ENCODE measurements around the gene MYOG.

Gene MYOG

GRCh38 chr1:203045821-203046594, 39.8 kb downstream of the MYOG start:
- FAIRE-seq, result no peak

GRCh38 chr1:203045336-203045735, 40.5 kb downstream of the MYOG start:
- no peak for FAIRE-seq

- FAIRE-seq, result no peak
Measured at GRCh38 chr1:203044546-203045250, 41.1 kb downstream of the MYOG start.

GRCh38 chr1:203043830-203044545, 41.8 kb downstream of the MYOG start:
- no peak for FAIRE-seq

- FAIRE-seq, result no peak
Measured at GRCh38 chr1:203041351-203041932, 44.4 kb downstream of the MYOG start.

DNA sequence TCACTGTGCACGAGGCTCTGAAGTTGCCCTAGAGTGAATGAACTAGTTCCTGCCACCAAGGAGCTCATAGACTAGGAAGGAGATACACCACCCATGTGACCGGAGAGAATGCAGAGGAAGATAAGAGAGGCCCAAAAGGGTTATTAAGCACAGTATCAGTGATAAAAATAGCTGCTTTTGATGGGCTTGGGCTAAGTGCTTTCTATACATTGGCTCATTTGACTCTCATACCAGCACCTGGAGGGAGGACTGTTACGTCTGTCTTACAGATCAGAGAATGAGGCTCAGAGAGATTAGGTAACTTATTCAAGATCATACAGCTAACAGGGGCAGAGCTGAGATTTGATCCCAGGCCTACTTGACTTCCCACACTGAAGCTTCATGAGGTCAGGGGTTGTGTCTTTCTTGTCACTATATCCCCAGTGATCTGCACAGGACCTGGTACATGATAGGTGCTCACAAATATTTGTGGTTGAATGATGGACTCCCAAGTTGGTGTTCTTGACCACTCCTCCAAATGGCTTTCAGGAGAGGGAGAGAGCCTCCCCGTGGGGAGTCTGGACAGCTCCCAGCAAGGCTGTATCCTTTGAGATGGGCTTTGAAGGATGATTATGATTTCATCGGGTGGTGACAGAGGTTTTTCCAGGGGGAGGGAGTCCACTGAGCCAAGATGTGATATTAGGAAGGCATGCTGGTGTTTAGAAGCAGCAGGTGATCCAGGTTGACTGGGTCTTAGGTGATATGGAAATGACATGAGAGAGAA, 45.1 kb downstream of the MYOG start:
- FAIRE-seq, result no peak

- no peak for FAIRE-seq
Measured at GRCh38 chr1:203039609-203040512, 46.0 kb downstream of the MYOG start.

DNA sequence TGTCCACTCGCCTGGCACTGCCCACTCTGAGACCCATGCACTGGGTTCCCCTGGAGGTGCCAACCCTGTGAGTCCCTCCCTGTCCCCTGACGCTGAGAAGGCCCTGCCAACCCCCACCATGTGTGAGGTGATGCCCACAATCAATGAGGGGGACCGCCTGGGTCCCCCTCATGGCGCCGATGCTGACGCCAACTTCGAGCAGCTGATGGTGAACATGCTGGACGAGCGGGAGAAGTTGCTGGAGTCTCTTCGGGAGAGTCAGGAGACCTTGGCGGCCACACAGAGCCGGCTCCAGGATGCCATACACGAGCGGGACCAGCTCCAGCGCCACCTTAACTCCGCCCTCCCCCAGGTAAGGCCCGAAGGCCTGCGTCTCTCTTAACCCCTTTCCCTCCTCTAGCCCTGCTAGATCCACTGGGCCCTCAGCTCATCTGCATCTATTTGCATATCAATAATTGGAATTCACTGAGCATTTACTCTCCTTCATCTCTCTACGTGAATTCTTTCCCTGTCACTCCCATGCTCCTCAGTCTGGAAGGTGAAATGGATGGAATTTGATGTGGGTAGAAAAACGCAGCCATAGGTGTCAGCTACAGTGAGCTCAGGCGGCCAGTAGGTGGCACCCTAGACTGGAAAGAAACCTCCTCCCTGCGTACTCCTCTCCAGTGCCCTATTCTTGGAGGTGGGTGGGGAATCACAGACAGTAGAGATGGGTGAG, 46.8 kb downstream of the MYOG start:
- no peak for FAIRE-seq

GRCh38 chr1:203038217-203038741, 47.5 kb downstream of the MYOG start:
- FAIRE-seq, result no peak

- no peak for FAIRE-seq
Measured at GRCh38 chr1:203037509-203038190, 48.2 kb downstream of the MYOG start.

DNA sequence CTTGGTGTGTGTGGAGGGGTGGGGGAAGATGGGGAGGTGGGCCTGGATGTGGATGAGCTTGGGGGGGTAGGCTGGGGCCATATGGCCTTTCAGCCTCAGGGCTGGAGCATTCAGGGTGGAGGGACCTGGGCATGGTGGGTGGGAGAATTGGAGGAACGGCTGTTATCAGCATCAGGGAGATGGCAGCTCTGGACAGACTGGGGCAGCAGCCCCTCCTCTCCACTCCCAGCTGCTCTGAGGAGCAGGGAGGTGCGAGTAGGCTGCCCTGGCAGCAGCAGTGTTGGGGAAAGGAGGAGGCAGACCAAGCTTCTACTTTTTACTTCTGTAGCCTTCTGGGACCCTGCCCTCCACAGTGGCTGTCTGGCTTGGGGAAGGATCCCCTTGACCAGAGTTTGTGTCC, 49.3 kb downstream of the MYOG start:
- no peak for FAIRE-seq

DNA sequence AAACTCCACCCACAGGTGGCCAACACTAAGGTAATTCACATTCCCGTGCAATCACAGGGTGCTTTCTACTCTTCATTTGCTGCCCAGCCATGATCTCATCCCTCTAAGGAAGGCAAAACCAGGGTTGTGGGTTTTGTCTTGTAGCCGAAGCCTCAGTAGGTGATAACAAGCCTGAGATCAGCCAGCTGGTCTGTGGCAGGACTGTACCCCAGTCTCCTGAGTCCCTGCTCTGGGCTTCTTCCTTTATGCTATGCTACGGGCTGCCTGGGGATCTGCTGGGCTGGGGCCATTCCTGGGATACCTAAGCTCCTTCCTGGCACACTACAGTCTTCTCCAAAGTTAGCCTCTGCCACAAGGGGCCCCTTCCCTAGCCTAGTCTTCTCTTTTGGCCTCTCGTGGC, 49.7 kb downstream of the MYOG start:
- FAIRE-seq, result no peak

- no peak for FAIRE-seq
Measured at GRCh38 chr1:203035111-203036000, 50.5 kb downstream of the MYOG start.

- FAIRE-seq, result no peak
Measured at GRCh38 chr1:203034422-203035110, 51.2 kb downstream of the MYOG start.

- no peak for FAIRE-seq
Measured at GRCh38 chr1:203033917-203034316, 51.9 kb downstream of the MYOG start.

DNA sequence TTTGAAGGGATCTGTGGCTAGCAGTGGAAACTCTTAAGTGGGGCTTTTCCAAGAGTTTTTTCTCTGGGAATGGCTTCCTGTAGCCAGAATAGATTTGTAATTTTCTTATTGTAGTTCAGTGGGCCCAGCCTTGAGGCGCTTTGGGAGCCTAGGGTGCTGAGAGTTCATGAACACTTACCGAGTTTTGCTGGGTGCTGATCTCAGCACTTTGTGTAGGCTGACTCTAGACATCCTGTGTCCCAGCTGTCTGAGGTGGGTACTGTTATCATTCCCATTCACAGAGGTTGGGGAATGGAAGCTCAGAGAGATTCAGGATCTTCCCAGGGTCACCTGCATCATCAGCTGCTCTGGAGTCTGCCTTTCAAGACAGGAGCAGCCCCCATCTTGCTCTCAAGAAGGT, 52.5 kb downstream of the MYOG start:
- FAIRE-seq, result no peak
